Subcutaneous adipose tissue (tissue), 4 donors: ENCODE results near the gene NME4. TPM values are rescaled to one million over a fixed set of nuclear protein-coding genes. Genes with fewer than 3 reads are reported as not detected.

Source experiments
- CTCF ChIP-seq: fragments of 450-650 bp; IDR thresholded peaks from one replicate; pipeline ENCODE4 v1.5.1; 2016; ENCODE audit warnings: low read depth, mild to moderate bottlenecking, control low read depth, antibody characterized with exemption, moderate library complexity
- total RNA-seq, 4 donors: library from RNA; depleted of rRNA; stranded (reverse); fragments of >200 nt; gene quantifications; one replicate each; pipeline ENCODE4 v1.1.0, GENCODE V29; 2016

NME4 gene
- total RNA-seq, 4 donors from 2014 or later, result 62.1 to 120 (median 96.5) TPM

DNA sequence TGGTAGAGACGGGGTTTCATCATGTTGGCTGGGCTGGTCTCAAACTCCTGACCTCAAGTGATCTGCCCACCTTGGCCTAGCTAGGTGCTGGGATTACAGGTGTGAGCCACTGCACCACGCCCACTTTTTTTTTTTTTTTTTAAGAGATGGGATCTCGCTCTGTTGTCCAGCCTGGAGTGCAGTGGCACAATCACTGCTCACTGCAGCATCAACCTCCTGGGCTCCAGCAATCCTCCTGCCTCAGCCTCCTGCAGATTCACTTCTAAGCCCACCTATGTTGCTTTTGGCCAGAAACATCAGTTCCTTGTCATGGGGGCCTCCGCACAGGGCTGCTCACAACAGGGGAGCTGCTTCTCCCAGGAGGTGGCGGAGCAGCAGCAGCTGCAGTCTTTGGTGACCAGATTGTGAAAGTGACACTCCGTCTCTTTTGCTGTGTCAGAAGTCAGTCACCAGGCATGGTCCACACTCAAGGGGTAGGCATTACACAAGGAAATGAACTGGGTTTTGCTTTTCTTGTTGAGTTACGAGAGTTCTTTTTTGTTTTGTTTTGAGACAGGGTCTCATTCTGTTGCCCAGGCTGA, 4.5 kb upstream of the NME4 start:
- no peak for TF ChIP-seq CTCF

DNA sequence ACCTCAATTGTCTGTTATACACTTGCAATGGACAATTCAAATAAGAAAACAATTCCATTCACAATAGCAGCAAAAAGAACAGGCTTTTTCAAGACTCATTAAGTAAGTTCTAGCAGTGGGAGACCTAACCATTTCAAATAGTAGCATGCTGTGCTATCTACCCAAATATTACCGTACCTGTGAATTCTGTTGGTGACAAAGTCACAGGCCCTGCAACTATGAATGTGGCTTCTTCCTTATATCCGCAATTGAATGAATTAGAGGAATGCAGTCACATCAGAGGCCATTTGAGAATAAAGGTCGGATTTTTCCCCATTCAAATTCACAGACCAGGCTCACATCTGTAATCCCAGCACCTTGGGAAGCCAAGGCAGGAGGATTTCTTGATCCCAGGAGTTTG, 800 bp upstream of the NME4 start:
- TF ChIP-seq CTCF, result no peak

- TF ChIP-seq CTCF, result no peak
Measured at GRCh38 chr16:396605-397004, 394 bp upstream of the NME4 start.

- TF ChIP-seq CTCF, result no peak
Measured at GRCh38 chr16:397736-398332, 835 bp downstream of the NME4 start.

DNA sequence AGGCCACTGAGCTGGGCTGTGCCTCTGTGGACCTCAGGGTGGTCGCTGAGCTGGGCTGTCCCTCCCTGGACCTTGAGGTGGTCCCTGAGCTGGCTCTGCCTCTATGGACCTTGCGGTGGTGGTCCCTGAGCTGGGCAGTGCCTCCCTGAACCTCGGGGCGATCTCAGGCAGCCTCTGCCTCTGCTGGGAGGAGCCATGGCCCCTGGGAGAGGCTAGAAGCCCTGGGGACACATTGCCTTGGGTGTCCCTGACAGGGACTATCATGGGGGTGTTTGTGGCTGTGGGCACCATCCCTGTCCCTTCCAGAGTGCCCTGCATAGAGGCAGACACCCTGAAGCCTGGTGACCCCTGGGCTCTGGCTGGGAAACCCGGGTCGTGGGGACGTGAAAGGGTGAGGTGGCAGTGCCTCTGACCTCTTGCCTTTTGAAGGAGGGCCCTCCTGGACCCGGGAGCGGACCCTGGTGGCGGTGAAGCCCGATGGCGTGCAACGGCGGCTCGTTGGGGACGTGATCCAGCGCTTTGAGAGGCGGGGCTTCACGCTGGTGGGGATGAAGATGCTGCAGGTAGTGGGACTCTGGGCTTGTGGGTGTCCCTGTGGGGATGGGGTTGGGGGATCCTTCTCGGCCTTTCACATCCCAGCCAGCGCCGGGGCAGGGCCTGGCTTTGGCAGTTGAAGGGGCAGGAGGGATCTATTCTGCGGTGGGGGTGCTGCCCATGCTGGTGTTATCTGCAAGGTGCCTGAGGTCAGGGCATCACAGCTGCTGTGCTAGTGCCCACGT, 1.8 kb downstream of the NME4 start:
- TF ChIP-seq CTCF, result no peak

- no peak for TF ChIP-seq CTCF
Measured at GRCh38 chr16:399340-400019, 2.5 kb downstream of the NME4 start.

- TF ChIP-seq CTCF, result no peak
Measured at GRCh38 chr16:400061-400591, 3.1 kb downstream of the NME4 start.
